NOMO-1 (cell line): ENCODE data around the gene CIDEA.
"Not testable (repeated sequence)": the region's sequence is repeated elsewhere in the genome, so short reads cannot be mapped to it uniquely, and the experiment has no call there.

Experiments
- DNase-seq, 2 experiments: peaks; one replicate each; lab custom pipeline; 2025; ENCODE audit not compliant: unreplicated experiment in 2 of 2; lab: John Stamatoyannopoulos, UW

Gene CIDEA

GRCh38 chr18:12238826-12239225, 15.3 kb upstream of the CIDEA start:
- DNase-seq, result no peak

DNA sequence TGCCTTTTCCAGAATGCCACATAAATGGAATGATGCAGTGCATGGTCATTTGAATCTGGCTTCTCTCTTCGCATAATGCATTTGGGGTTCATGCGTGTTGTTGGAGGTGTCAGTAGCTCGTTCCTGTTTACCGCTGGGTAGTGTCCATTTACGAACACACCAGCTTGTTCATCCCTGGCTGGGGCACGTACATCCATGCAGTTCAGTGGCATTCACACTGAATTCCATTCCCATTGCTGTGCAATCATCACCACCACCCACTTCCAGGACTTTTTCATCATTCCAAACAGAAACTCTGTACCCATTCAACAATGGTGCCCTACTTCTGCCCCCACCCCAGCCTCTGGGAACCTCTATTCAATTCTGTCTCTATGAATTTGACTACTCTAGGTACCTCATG, 14.7 kb upstream of the CIDEA start:
- no peak for DNase-seq

- DNase-seq, result no peak
Observed at GRCh38 chr18:12242658-12243260, 11.4 kb upstream of the CIDEA start.

DNA sequence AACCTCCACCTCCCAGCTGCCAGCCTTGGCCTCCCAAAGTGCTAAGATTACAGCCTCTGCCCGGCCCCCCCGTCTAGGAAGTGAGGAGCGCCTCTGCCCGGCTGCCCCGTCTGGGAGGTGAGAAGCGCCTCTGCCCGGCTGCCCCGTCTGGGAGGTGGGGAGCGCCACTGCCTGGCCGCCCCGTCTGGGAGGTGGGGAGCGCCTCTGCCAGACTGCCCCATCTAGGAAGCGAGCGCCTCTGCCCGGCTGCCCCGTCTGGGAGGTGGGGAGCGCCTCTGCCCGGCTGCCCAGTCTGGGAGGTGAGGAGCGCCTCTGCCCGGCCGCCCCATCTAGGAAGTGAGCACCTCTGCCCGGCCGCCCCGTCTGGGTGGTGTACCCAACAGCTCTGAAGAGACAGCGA, 10.9 kb upstream of the CIDEA start:
- not testable (repeated sequence) for DNase-seq

- no peak for DNase-seq
Observed at GRCh38 chr18:12245793-12246135, 8.4 kb upstream of the CIDEA start.

GRCh38 chr18:12246849-12247808, 7.0 kb upstream of the CIDEA start:
- DNase-seq, result no peak

DNA sequence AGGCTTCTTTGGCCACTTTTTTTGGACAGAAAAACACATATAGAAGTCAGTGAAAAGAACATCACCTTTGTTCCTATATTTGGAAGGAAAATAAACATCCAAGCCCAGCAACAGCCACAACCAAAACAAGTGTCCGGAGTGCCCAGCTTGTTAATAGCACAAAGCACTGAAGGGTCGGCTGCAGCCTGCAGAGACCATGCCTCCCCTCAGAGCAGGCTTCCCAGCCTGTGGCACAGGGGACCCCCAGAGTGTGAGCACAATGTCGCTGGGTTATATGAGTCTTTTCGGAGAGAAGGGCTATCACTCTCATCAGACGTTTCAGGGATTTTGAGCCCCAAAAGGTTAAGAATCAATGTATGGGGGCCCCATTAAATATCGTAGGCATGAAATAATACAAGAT, 6.2 kb upstream of the CIDEA start:
- no peak for DNase-seq

DNA sequence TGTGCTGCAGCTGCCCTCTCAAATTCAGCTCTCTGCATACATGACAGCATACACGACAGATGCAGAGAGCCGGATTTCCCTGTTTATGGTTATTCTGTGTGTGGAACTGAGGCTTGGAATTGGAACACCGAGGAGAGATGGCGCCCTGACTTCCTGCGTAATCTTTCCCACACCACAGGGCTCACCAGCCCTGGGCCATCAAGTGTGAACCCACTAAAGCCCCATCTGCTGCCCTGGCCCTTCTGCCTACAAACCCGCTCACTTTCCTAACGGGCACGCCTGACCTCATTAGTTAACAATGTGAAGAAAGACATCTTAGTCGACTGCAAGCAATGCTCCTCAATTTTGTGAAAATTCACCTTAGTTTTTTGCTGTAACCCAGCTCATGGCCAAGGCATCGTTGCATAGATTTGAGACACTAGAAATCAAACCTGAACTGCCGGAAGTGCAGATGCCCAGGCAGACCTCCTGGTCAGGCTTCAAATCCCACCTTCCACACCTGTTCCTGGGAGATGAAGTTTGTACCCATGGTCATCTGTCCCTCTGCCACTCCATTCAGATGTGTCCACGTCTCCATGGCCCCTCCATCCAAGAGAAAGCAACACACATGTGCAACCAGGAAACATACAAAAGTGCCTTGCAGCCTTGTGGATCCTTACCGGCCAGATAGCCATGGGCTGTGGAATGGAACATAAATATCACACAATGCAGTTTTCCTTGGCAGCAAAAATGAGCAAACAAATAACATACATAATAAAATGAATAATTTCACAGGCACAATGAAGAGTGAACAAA, 5.0 kb upstream of the CIDEA start:
- no peak for DNase-seq

- no peak for DNase-seq
Observed at GRCh38 chr18:12251311-12251710, 2.9 kb upstream of the CIDEA start.

GRCh38 chr18:12252061-12252460, 2.1 kb upstream of the CIDEA start:
- DNase-seq, result no peak

DNA sequence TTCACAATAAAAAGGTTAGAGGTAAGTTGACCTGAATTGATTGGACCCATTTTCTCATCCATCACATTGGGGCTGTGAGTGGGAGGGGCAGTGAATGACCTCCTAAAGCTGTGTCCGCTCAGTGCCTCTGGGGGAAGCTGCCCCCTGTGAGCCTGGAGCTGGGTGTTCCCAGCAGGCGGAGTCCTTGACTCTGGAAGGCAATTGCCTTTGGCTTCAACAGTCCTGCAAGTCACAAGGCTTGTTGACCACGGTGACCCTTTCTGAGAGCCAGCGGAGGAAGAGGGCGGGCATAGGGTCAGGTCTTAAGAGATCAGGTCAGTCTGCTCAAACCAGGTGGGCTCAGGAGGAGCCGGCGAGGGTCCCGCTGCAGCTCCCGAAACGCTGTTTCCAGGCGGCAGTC, 1.1 kb upstream of the CIDEA start:
- DNase-seq, result no peak

DNA sequence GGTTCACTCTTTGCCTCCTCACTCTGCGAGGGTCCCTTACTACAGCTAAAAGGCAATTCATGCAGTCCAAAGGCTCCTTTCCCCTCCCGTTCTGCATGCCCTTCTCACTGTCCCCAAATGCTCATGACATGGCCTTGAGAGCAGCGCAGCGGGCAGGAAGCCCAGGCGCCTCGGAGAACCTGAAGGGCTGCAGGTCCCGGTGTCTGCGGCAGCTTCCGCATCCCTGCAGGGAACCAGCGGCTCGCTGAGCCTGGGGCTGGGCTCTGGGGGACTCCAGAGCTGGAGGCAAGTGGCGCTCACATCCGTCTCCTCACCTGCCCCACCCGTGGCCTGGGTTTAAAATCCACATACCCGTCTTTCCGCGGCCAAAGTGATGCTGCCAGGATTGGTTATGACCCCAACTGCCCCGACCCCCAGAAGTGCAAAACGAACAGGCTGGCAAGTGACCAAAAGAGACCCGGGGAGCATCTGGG, 462 bp upstream of the CIDEA start:
- no peak for DNase-seq

GRCh38 chr18:12254820-12255511, 805 bp downstream of the CIDEA start:
- no peak for DNase-seq

- DNase-seq, result no peak
Observed at GRCh38 chr18:12255626-12256026, 1.5 kb downstream of the CIDEA start.

DNA sequence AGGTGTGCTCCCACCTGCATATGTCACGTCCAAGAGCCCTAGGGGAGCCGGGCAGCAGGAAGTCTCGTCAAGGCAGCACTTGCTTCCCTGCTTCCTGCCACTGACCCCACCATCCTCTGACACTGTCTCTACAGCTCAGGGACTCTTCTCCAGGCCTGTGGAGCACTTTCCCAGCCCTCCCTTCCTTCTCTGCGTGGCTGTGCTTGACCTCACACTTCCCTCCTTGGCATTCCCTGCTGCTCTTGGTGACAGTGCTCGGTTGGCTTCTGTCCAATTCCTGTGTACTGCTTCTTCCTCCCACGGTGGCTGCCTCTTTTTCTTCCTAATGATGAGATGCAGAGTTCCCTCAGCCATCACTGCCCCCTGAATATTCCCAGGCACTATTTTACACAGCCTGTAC, 2.8 kb downstream of the CIDEA start:
- DNase-seq, result no peak

DNA sequence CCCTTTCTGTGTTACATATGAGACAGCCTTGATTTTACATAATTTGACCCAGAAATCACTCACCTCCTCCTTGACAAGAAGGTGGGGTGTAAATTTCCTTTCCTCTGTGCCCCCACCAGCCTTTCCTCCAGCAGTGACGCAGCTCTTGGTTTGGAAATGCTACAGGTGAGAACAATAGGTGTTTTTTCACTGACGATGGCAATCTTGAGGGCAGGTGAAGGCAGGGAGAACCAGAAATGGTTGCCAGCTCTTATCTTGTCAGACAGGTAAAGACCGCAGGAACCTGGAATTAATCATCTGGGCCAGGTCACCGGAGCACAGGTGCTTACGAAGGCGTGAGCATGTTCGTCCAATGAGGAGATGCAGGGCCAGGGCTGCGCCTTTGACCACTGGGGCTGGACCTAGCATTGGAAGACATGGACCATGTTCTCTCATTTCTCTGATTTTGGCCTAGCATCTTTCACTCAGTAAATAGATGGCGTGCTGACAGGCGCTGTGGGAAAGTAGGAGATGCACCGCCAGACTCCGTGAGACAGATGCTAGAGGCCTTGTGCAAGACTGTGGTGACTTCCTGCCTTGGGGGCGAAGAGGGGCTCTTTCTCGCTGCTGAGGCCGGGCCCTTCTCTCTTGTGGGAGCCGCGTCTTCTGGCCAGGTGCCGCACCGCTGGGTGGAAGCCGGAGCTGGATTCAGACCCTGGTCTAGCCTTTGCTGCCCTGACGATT, 4.0 kb downstream of the CIDEA start:
- no peak for DNase-seq

DNA sequence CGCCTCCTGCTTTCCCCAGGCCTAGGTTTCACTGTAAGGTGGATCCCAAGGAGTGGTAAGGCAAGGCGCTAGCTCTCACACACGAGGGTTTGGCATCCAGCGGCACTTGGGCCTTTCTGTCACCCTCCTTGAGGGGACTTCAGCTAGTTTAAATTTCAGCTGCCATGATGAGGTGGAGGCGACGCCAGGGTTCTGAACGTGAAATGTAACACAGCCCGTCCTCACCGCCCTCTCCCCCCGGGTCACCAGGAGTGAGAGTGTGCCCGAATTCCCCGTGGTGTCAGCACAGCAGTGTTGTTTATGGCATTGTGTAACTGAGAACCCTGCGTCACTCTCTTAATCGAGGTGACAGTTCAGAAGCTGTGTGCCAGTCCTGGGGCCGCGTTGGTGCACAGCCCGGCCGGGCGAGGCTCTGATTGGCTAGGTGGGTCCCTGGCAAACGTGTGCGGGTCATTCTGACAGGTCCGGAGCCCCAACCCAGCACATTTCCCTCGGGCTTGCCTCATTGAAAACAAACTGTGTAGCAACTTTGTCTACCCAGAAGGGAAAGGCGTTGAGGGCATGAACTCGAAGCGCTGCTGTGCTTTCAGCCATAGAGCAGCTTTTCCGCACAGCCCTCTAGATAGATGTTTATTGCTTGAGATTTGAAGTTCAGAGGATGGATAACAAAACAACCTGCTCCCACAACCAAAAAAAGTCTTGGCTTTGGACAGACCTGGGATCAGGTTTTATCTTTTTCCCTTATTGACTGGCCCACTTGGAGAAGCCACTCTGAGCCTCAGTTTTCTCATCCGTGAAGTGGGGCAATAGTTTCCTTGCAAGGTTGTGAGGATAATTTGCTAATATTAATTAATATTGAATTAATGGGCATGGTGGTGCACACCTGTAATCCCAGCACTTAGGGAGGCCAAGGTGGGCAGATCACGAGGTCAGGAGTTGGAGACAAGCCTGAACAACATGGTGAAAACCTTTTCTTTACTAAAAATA, 4.9 kb downstream of the CIDEA start:
- DNase-seq, result no peak

DNA sequence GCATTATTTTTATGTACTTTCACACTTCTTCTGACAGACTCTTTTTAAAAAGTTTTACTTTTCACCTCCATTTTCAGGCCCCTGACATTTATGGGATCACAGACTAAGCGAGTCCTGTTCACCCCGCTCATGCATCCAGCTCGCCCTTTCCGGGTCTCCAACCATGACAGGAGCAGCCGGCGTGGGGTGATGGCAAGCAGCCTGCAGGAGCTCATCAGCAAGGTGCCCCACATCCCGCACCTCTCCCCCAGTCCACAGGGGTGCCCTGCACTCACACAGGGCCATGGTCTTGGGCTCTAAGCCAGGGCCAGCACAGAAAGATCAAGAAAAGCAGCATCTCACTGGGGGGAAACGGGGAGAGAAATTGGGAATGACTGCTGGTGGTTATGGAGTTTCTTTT, 8.6 kb downstream of the CIDEA start:
- no peak for DNase-seq

- no peak for DNase-seq
Observed at GRCh38 chr18:12264864-12265263, 10.7 kb downstream of the CIDEA start.
